ENCODE data around the gene PRELID2.
"Not testable (repeated sequence)": the region's sequence is repeated elsewhere in the genome, so short reads cannot be mapped to it uniquely, and the experiment has no call there.

The PRELID2 gene

GRCh38 chr5:145834917-145835847 is at the start of gene PRELID2:
TSS of gene PRELID2 (minus strand) at chr5:145835342. CDS start at chr5:145835251, 91 bp downstream.
- CTCF ChIA-PET, result interaction anchor here (1.2 to 1.5 kb wide), 2 partner anchors 9 to 296 kb away, joined by 4 to 6 read pairs; no protein-coding TSS in a partner anchor
- Mint-ChIP-seq H3K4me3 (peak within 1 kb of the TSS; percentile 52), H3K27me3 (peaks cover 19% of the 10 kb centered on the region), H3K27ac (no peak within 1 kb of the TSS), H3K36me3 (no peaks in the 10 kb centered on the region), H3K9me3 (no peaks in the 10 kb centered on the region), H3K4me1 (peaks cover 9% of the 10 kb centered on the region)
- peak; percentile 55 for DNase-seq

DNA sequence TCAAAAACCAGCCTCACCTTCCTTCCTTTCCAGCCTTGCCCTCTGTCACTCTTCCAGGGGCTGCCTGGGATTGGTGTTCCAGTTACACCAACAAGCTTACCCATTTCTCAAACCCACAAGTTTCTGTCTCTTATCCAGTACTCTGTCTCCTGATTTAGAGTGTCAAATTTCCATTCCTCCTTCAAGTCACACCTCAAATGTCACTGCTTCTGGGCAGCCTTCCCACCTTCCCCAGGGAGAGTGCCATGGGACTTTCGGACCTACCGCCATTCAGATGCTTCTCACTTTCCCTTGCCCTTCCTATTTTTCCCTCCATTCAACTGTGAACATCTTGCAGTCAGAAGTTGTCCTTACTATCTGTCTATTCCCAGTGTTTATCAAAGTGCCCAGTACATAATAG is 39.6 kb upstream of the PRELID2 start:
- Mint-ChIP-seq H3K36me3 (no peaks in the 10 kb centered on the region), H3K4me3 (no peak overlapping the region), H3K27me3 (no peaks in the 10 kb centered on the region), H3K4me1 (no peaks in the 10 kb centered on the region), H3K9me3 (no peaks in the 10 kb centered on the region), H3K27ac (no peak overlapping the region)
- DNase-seq, result no peak
- CTCF ChIA-PET, result interaction anchor here (0.6 kb wide), 1 partner anchor 1582 kb away, joined by 3 read pairs; no protein-coding TSS in a partner anchor

GRCh38 chr5:145872914-145873313 is 37.8 kb upstream of the PRELID2 start, which contains the start of gene GRXCR2:
TSS of gene GRXCR2 (minus strand) at chr5:145873014. CDS start at chr5:145872968, 46 bp downstream.
- Mint-ChIP-seq H3K36me3 (no peaks in the 10 kb centered on the region), H3K27me3 (no peaks in the 10 kb centered on the region), H3K4me1 (no peaks in the 10 kb centered on the region), H3K27ac (no peak within 1 kb of the TSS), H3K9me3 (no peaks in the 10 kb centered on the region), H3K4me3 (no peak within 1 kb of the TSS)
- CTCF ChIA-PET, result no interaction called here
- no peak for DNase-seq

DNA sequence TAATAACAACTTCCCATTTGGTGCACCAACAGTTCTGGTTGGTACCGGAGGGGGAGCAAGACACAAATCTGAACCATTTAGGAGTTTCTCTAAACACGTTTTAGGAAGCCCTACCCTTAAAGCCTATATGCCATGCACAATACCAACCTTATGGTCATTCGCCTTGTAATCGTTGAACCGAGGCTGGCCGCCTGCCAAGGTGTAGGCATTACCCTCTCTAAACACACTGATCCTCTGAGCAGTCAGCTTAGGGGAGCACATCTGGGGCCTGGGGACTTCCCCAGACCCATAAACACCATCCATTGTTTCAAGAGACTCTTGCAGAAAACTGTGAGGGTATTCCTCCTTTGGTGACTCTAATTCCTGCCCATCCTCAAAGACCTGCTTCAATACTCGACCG is 37.3 kb upstream of the PRELID2 start:
- DNase-seq, result no peak
- CTCF ChIA-PET, result no interaction called here
- H3K27me3 Mint-ChIP-seq, result no peaks in the 10 kb centered on the region
- no peak overlapping the region for H3K27ac Mint-ChIP-seq
- no peaks in the 10 kb centered on the region for H3K9me3 Mint-ChIP-seq
- H3K36me3 Mint-ChIP-seq, result no peaks in the 10 kb centered on the region
- H3K4me1 Mint-ChIP-seq, result no peaks in the 10 kb centered on the region
- H3K4me3 Mint-ChIP-seq, result no peak overlapping the region

DNA sequence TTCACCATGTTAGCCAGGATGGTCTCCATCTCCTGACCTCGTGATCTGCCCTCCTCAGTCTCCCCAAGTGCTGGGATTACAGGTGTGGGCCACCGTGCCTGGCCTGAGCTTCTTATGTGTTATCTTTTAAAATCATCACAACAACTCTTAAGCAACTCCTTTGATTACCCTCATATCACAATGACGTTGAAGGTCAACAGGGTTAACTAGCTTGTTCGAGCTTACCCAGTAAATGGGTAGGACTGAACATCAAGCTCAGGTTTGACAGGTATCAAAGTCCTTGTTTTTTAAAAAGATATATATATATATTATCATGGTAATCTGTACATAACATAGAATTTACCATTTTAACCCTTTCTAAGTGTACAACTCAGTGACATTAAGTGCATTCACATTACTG is 34.6 kb upstream of the PRELID2 start:
- CTCF ChIA-PET, result no interaction called here
- H3K27ac Mint-ChIP-seq, result no peak overlapping the region
- no peaks in the 10 kb centered on the region for H3K4me1 Mint-ChIP-seq
- H3K27me3 Mint-ChIP-seq, result no peaks in the 10 kb centered on the region
- H3K9me3 Mint-ChIP-seq, result no peaks in the 10 kb centered on the region
- no peaks in the 10 kb centered on the region for H3K36me3 Mint-ChIP-seq
- DNase-seq, result no peak
- H3K4me3 Mint-ChIP-seq, result no peak overlapping the region

DNA sequence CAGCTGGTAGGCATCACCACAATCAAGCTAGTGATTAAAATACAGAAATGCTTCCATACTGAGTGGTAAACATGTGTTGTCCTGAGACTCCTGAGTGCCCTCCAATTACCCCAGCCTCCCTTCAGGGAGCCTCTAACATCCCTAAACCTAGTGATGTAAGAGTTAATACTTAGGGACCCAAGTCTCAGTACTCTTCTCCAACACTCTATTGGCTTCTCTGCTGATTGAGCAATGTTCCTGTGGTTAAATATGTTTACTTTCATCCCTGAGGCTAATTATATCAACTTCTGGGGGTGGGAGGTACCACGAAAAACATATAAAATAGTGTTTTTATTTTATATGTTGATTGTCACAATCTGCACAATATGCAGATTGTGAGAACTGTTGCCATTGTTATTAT is 32.7 kb upstream of the PRELID2 start:
- Mint-ChIP-seq H3K27ac (no peak overlapping the region), H3K4me1 (no peaks in the 10 kb centered on the region), H3K36me3 (no peaks in the 10 kb centered on the region), H3K27me3 (no peaks in the 10 kb centered on the region), H3K9me3 (no peaks in the 10 kb centered on the region), H3K4me3 (no peak overlapping the region)
- CTCF ChIA-PET, result interaction anchor here (1.0 kb wide), 1 partner anchor 40 kb away, joined by 3 read pairs; no protein-coding TSS in a partner anchor
- no peak for DNase-seq

- H3K4me1 Mint-ChIP-seq, H3K27me3 Mint-ChIP-seq, CTCF ChIA-PET, H3K36me3 Mint-ChIP-seq, H3K27ac Mint-ChIP-seq, DNase-seq, H3K9me3 Mint-ChIP-seq, H3K4me3 Mint-ChIP-seq: not testable (repeated sequence)
Observed at GRCh38 chr5:145864432-145864831, 29.3 kb upstream of the PRELID2 start.

DNA sequence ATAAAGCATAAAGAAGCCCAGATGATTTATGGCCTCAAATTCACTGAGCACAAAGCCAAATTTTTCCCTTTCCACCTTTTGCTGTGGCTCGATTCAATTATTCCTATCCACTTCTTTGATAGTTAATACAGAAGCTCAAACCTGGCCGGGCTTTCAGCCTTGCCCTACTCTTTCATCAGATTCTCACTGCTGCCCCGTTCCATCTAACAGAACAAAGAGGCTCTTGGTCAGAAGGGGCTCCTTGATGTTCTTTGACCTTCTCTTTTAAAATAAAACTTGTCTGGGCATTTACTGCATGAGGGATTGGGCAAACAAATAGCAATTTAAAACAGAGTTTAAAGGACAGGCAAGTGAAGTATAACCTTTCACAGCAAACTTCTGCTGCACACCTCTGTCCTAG is 27.9 kb upstream of the PRELID2 start:
- Mint-ChIP-seq H3K9me3 (no peaks in the 10 kb centered on the region), H3K4me1 (no peaks in the 10 kb centered on the region), H3K27me3 (no peaks in the 10 kb centered on the region), H3K36me3 (no peaks in the 10 kb centered on the region), H3K4me3 (no peak overlapping the region), H3K27ac (no peak overlapping the region)
- CTCF ChIA-PET, result no interaction called here
- no peak for DNase-seq

- Mint-ChIP-seq H3K27me3 (peaks cover 10% of the 10 kb centered on the region), H3K27ac (no peak overlapping the region), H3K9me3 (no peaks in the 10 kb centered on the region), H3K4me1 (no peaks in the 10 kb centered on the region), H3K4me3 (no peak overlapping the region), H3K36me3 (no peaks in the 10 kb centered on the region)
- CTCF ChIA-PET, result no interaction called here
- DNase-seq, result no peak
Observed at GRCh38 chr5:145859897-145860296, 24.8 kb upstream of the PRELID2 start.

DNA sequence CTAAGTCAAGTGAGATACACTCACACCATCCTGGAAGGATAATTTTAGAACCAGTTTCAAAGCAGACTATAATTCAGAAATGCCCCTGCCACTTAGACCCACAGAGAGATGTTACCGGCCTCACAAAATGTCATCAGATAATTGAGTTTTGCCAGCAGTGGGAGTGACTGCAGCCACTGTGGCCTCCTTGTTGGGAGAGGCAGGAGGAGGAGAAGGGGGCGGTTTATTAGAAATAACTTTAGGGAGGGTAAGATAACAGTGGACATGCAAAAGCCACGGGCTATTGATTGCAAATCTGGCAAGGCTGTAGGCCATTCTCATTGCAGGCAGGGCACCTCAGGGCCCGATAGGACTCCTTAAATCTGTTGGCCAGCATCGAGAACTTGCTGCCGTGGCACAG is 24.3 kb upstream of the PRELID2 start:
- no peak for DNase-seq
- H3K4me3 Mint-ChIP-seq, result no peak overlapping the region
- no peaks in the 10 kb centered on the region for H3K4me1 Mint-ChIP-seq
- no peaks in the 10 kb centered on the region for H3K36me3 Mint-ChIP-seq
- CTCF ChIA-PET, result no interaction called here
- no peaks in the 10 kb centered on the region for H3K9me3 Mint-ChIP-seq
- H3K27me3 Mint-ChIP-seq, result peaks cover 14% of the 10 kb centered on the region
- H3K27ac Mint-ChIP-seq, result no peak overlapping the region

- Mint-ChIP-seq H3K27ac (no peak overlapping the region), H3K4me3 (no peak overlapping the region), H3K9me3 (no peaks in the 10 kb centered on the region), H3K4me1 (no peaks in the 10 kb centered on the region), H3K36me3 (no peaks in the 10 kb centered on the region), H3K27me3 (peaks cover 14% of the 10 kb centered on the region)
- DNase-seq, result no peak
- CTCF ChIA-PET, result no interaction called here
Observed at GRCh38 chr5:145858959-145859358, 23.8 kb upstream of the PRELID2 start.

DNA sequence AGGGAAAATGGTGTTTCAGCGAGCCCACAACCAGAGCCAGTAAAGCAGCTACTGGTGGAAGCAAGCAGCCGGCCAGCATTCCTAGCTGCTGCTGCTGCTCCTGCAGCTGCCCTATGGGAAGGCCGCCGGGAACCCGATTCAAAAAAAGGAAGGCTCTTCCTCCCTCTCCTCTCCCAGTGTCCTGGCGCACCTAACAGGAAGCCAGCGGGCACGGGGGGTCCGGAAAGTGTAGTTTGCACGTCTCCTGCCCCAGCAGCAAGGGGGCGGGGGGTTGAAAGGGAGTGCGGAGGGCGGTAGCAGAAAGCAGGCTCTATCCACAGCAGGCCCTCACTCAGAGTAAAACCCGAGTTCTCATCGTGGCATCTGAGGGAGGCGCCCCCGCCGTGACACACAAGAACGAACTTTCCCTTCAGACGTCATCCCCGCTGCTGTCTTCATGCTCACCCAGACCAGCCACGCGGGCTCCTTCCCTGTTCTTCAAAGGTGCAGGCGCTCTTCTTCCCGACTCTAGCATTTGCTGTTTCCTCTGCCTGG is 21.2 kb upstream of the PRELID2 start:
- Mint-ChIP-seq H3K27ac (no peak overlapping the region), H3K27me3 (peaks cover 14% of the 10 kb centered on the region), H3K4me3 (no peak overlapping the region), H3K9me3 (no peaks in the 10 kb centered on the region), H3K4me1 (no peaks in the 10 kb centered on the region), H3K36me3 (no peaks in the 10 kb centered on the region)
- no peak for DNase-seq
- CTCF ChIA-PET, result interaction anchor here (0.6 kb wide), 1 partner anchor 1965 kb away, joined by 5 read pairs; no protein-coding TSS in a partner anchor

DNA sequence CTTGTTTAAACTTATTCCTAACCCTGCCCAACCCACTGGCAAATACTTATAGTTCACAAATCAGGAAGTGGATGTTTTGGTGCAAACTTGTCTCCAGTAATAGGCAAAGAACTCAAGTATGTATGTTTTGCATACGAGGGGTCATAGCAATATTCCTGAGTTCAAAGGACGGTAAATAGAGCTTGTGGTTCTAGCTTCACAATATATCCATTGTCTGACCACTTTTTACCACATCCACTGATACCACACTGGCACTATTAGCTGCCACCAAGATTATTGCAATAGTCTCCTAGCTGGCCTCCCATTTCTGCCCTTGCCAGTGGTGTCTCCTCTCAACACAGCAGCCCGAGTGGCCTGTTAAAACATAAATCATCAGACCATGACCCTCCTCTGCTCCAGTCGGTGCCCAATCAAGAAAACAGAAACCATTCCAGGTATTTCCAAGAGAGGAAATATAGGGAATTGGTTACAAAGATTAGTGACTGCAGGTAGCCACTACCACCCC is 20.7 kb upstream of the PRELID2 start:
- Mint-ChIP-seq H3K27ac (no peak overlapping the region), H3K36me3 (no peaks in the 10 kb centered on the region), H3K4me1 (no peaks in the 10 kb centered on the region), H3K27me3 (peaks cover 14% of the 10 kb centered on the region), H3K9me3 (no peaks in the 10 kb centered on the region), H3K4me3 (no peak overlapping the region)
- DNase-seq, result no peak
- CTCF ChIA-PET, result no interaction called here

DNA sequence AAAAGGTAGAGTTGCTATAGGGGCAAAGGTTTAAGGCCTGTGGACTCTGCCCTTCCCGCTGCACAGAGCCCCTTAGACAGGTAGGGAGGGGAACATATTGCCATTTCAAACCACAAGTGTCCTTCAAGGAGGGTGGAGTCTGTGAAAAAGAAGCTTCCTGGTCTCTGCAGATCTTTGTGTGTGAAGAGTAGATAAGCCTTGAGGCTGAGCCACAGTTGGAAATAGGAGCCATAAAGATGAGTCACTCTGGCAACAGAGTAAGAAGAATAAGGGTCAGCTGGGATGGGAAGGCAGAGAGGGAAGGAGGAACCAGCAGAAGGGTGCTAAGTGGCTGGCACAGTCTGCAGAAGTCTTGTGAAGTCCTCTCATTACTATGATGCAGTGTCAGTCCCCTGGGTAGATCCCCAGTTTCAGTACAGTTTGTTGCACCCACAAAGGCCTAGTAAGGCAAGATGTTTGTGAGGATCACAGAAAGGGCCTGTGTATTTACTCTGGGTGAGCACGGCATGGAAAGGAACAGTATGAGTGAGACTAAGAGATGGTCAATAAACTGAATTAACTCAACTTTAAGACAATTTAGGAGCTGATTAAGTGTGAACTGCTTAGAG is 19.6 kb upstream of the PRELID2 start:
- Mint-ChIP-seq H3K9me3 (no peaks in the 10 kb centered on the region), H3K27ac (no peak overlapping the region), H3K36me3 (no peaks in the 10 kb centered on the region), H3K4me1 (no peaks in the 10 kb centered on the region), H3K27me3 (peaks cover 14% of the 10 kb centered on the region), H3K4me3 (no peak overlapping the region)
- CTCF ChIA-PET, result no interaction called here
- DNase-seq, result no peak
